GM18907 (cell line): ENCODE data around the gene RPS14.

Source experiments
- ATAC-seq: cut with Tn5 transposase; IDR thresholded peaks from one replicate; pipeline ENCODE4 v1.9.1; 2021; ENCODE audit warnings: mild to moderate bottlenecking, moderate library complexity; ENCODE audit not compliant: unreplicated experiment

RPS14 gene

GRCh38 chr5:150401376-150402228 is 47.9 kb downstream of the RPS14 start:
- no peak for ATAC-seq

GRCh38 chr5:150401076-150401375 is 48.5 kb downstream of the RPS14 start:
- ATAC-seq = no peak

- ATAC-seq = no peak
These were observed 49.0 kb downstream of the RPS14 start for GRCh38 chr5:150400316-150401075.

GRCh38 chr5:150399524-150400211 is 49.9 kb downstream of the RPS14 start:
- ATAC-seq = no peak

GRCh38 chr5:150398722-150399523 is 50.6 kb downstream of the RPS14 start:
- peak; percentile 59 for ATAC-seq

- no peak for ATAC-seq
These were observed 51.5 kb downstream of the RPS14 start for GRCh38 chr5:150397782-150398721.

GRCh38 chr5:150397146-150397781 is 52.3 kb downstream of the RPS14 start:
- no peak for ATAC-seq

GRCh38 chr5:150396267-150396666 is 53.3 kb downstream of the RPS14 start:
- no peak for ATAC-seq

GRCh38 chr5:150395688-150395975 is 53.9 kb downstream of the RPS14 start:
- no peak for ATAC-seq

GRCh38 chr5:150394912-150395687 is 54.4 kb downstream of the RPS14 start:
- ATAC-seq = no peak

GRCh38 chr5:150394131-150394530 is 55.4 kb downstream of the RPS14 start:
- ATAC-seq = peak; percentile 49

GRCh38 chr5:150393096-150393645 is 56.4 kb downstream of the RPS14 start:
- no peak for ATAC-seq

- ATAC-seq = no peak
These were observed 56.9 kb downstream of the RPS14 start for GRCh38 chr5:150392680-150393079.
